HG03060 (cell line): ENCODE results near the gene FAIM.
"Not testable (repeated sequence)": the region's sequence is repeated elsewhere in the genome, so short reads cannot be mapped to it uniquely, and the experiment has no call there.

Experiments used
- ATAC-seq: cut with Tn5 transposase; IDR thresholded peaks from one replicate; pipeline ENCODE4 v1.9.1; 2021; ENCODE audit warnings: low read depth, moderate number of reproducible peaks; ENCODE audit not compliant: unreplicated experiment

FAIM gene

GRCh38 chr3:138675393-138675792, 66.8 kb downstream of the FAIM start:
- no peak for ATAC-seq

GRCh38 chr3:138678086-138678485, 69.5 kb downstream of the FAIM start:
- no peak for ATAC-seq

GRCh38 chr3:138678874-138679392, 70.4 kb downstream of the FAIM start:
- ATAC-seq, result no peak

GRCh38 chr3:138680974-138681373, 72.4 kb downstream of the FAIM start:
- ATAC-seq, result not testable (repeated sequence)

- no peak for ATAC-seq
These were observed 73.1 kb downstream of the FAIM start for GRCh38 chr3:138681463-138682220.

- ATAC-seq, result no peak
These were observed 74.1 kb downstream of the FAIM start for GRCh38 chr3:138682648-138683047.
